GM10248 (cell line): ENCODE results near the gene FAT1.
"Not testable (repeated sequence)": the region's sequence is repeated elsewhere in the genome, so short reads cannot be mapped to it uniquely, and the experiment has no call there.

Source experiments
- CTCF ChIA-PET: fragments of 300-600 bp; sonication (Branson Sonifier 250); formaldehyde crosslinking; extraction: SDS; loops from one replicate; lab custom pipeline; 2021; ENCODE audit warnings: antibody characterized with exemption; lab: Yijun Ruan, JAX
- POLR2A ChIA-PET: fragments of 350-650 bp; sonication (Branson Sonifier 250); formaldehyde crosslinking; extraction: SDS; loops from one replicate; lab custom pipeline; 2020; ENCODE audit warnings: antibody characterized with exemption; lab: Yijun Ruan, JAX
- DNase-seq: peaks from one replicate; pipeline ENCODE4 v3.0.0; 2012; ENCODE audit errors: extremely low spot score
- TF ChIP-seq, protein P1 (sequence below): IDR thresholded peaks from 2 replicates; pipeline ENCODE4 v1.5.1; 2012; ENCODE audit warnings: mild to moderate bottlenecking, low read depth; ENCODE audit errors: extremely low read depth, missing control alignments, control extremely low read depth

Gene FAT1

DNA sequence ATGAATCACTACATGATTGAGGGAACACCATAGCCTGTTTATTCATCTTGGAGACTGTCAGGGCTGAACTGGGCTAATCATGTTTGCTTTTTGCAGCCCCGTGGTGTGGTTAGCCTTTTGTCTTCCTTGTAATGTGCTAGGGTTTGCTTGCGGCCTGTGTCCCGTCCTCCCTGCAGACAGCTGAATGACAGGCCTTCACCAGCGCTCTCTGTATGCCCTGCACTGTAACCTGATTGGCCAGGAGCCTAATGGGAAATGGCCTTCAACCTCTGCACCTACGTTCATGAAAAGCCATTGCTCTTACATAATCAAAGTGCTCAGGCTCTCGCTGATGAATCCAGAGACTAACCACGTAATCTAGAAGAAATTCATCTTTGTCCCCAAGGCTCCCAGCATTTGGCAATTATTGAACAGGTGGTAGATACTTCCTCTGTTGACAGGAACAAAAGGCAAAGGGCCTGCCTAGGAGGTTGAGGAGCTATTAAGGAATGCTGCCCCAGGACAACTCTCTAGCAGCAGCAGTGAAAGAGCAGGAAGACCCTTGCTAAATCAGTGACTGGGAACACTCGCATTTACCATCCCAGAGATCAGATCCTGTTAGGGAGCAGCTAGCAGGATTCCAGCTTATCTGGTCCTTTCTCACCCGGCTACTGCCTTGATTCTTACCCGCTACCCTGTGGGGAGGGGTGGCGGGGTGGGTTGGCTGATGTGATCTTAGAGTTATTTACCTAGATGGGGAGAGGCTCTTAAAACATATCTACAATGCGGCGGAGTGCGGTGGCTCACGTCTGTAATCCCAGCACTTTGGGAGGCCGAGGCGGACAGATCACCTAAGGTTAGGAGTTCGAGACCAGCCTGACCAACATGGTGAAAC lies 42.3 kb upstream of the FAT1 start:
- ChIA-PET CTCF (interaction anchor here (1.0 kb wide), 1 partner anchor 13 kb away, joined by 3 read pairs; no protein-coding TSS in a partner anchor), POLR2A (no interaction called here)
- TF ChIP-seq, protein P1, sequence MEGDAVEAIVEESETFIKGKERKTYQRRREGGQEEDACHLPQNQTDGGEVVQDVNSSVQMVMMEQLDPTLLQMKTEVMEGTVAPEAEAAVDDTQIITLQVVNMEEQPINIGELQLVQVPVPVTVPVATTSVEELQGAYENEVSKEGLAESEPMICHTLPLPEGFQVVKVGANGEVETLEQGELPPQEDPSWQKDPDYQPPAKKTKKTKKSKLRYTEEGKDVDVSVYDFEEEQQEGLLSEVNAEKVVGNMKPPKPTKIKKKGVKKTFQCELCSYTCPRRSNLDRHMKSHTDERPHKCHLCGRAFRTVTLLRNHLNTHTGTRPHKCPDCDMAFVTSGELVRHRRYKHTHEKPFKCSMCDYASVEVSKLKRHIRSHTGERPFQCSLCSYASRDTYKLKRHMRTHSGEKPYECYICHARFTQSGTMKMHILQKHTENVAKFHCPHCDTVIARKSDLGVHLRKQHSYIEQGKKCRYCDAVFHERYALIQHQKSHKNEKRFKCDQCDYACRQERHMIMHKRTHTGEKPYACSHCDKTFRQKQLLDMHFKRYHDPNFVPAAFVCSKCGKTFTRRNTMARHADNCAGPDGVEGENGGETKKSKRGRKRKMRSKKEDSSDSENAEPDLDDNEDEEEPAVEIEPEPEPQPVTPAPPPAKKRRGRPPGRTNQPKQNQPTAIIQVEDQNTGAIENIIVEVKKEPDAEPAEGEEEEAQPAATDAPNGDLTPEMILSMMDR: no peak
- DNase-seq: no peak

DNA sequence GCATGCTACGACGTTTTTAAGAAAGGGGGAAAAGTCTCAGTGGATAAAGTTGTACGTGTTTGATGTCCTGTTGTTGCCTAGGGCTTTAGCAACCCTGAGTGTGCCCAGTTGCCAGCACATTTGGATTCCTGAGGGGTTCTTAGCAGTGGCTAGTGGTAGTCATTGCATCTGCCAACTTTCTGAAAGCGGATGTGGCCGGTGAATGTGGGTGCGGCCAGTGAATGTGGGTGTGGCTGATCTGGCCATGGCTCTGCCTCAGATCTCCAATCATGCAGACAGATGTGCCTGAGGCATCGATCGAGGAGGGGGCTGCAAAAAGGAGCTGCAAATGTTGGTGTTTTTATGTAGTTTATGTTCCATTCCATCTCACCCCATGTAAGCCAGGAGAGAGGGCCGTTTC lies 41.5 kb upstream of the FAT1 start:
- DNase-seq: no peak

DNA sequence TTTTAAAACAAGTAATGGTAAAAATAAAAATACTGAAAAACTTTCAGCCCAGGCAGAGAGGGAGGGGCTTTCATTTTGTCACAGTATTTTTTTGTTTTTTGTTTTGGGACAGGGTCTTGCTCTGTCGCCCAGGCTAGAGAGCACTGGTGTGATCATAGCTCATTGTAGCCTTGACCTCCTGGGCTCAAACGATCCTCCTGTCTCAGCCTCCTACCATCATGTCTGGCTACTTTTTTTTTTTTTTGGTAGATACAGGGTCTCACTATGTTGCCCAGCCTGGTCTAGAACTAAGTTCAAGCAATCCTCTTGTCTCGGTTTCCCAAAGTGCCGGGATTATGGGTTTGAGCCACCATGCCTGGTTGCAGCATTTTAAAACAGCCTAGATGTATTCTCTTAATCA lies 40.8 kb upstream of the FAT1 start:
- CTCF ChIA-PET: no interaction called here

More for the DNA sequence above, 41.5 kb upstream of the FAT1 start:
- POLR2A ChIA-PET: no interaction called here
- TF ChIP-seq, protein P1: no peak
- CTCF ChIA-PET: interaction anchor here (1.0 kb wide), 1 partner anchor 13 kb away, joined by 3 read pairs; no protein-coding TSS in a partner anchor

DNA sequence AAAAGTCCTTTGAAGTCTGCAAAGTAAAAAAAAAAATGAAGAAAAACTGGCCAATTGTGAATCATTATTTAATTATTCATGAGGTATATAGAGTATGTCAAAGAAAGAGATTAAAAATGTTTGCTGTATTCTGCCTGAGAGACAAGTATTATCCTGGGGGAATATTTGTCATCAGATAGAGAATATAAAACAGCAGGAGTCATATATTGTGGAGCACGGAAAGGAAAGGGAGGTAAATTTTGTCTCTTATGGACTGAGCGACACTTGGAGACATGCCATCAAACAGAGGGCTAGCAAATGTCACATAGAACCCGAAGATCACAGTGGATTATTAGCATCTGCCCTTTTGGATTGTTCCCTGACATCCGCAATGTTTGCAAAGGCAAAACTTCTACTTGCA lies 39.2 kb upstream of the FAT1 start:
- no peak for DNase-seq
- ChIA-PET POLR2A (no interaction called here), CTCF (no interaction called here)
- TF ChIP-seq, protein P1: no peak

More for the DNA sequence above, 40.8 kb upstream of the FAT1 start:
- POLR2A ChIA-PET: no interaction called here
- no peak for DNase-seq
- TF ChIP-seq, protein P1: no peak

DNA sequence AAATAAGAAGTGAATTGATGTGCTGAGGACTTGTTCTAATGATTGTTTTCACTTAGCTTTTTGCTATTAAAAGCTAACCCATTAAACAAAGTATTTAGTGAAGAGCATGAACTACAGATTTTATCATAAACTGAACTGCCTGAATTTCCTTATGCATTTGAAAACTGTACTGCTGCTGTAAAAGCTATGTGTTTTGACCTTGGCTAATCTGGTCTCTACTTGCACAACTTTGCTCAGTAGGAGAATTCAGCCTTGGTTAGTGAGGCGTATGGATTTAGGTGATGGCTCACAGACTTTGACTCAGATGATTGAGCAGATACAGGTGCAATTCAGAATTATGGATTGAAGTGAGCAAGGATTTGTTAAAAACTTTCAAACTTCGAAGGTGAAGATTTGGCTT lies 38.7 kb upstream of the FAT1 start:
- TF ChIP-seq, protein P1: no peak
- POLR2A ChIA-PET: no interaction called here
- no peak for DNase-seq
- CTCF ChIA-PET: no interaction called here

DNA sequence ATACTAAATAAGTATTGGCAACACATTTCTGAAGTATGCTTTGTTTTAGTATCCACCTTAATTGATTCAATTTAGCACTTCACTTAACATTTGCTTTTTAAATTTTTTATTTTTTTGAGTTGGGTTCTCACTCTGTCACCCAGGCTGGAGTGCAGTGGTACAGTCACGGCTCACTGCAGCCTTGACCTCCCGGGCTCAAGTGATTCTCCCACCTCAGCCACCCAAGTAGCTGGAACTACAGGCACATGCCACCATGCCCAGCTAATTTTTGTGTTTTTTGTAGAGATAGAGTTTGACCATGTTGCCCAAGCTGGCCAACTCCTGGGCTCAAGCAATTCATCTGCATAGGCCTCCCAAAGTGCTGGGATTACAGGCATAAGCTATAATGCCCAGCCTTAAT lies 38.3 kb upstream of the FAT1 start:
- POLR2A ChIA-PET, DNase-seq, CTCF ChIA-PET: not testable (repeated sequence)

DNA sequence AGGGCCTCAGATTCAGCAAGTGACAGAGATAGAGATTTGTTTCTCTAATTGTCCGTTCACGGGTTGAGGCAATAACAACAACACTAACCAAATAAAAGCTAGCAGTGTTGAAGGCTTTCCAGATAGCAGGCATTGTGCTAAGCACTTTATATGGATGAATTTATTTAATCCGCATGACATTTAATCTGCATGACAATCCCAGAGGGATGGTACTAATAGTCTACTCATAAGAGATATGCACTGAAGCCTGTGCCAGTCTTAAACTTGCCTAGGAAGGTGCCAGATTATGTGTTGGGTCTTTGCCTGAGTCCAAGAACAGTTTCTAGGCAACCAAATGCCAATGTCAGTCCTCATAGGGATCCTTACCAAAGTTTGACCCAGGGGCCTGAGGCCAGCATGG lies 37.7 kb upstream of the FAT1 start:
- TF ChIP-seq, protein P1: no peak
- POLR2A ChIA-PET: no interaction called here
- no peak for DNase-seq
- CTCF ChIA-PET: interaction anchor here (1.0 kb wide), 1 partner anchor 13 kb away, joined by 3 read pairs; no protein-coding TSS in a partner anchor
